NCI-H82 (cell line): ENCODE data around the gene LTBP1.

ENCODE experiments used
- DNase-seq: peaks from one replicate; lab custom pipeline; 2025; lab: John Stamatoyannopoulos, UW

The LTBP1 gene

GRCh38 chr2:33272001-33272400 lies 325.2 kb downstream of the LTBP1 start:
- no peak for DNase-seq

- no peak for DNase-seq
Observed at GRCh38 chr2:33273479-33273878, 326.7 kb downstream of the LTBP1 start.

DNA sequence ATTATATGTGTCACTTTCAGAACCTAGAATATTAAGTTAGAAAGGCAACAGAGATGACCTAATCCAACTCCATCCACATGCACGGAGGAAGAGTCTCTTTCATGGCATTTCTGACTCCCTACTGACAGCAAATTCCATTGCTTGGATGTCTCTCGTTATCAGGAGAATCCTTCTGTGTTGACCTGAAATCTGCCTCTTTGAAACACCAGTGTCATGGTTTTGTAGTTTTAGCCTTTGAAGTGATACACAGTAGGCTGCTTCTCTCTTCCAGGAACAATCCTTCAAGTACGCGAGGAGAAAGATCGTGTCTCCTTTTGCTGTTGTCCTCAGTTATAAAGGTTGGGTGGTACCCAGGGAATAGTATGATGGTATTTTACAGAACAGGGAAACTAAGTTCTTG lies 327.8 kb downstream of the LTBP1 start:
- no peak for DNase-seq

DNA sequence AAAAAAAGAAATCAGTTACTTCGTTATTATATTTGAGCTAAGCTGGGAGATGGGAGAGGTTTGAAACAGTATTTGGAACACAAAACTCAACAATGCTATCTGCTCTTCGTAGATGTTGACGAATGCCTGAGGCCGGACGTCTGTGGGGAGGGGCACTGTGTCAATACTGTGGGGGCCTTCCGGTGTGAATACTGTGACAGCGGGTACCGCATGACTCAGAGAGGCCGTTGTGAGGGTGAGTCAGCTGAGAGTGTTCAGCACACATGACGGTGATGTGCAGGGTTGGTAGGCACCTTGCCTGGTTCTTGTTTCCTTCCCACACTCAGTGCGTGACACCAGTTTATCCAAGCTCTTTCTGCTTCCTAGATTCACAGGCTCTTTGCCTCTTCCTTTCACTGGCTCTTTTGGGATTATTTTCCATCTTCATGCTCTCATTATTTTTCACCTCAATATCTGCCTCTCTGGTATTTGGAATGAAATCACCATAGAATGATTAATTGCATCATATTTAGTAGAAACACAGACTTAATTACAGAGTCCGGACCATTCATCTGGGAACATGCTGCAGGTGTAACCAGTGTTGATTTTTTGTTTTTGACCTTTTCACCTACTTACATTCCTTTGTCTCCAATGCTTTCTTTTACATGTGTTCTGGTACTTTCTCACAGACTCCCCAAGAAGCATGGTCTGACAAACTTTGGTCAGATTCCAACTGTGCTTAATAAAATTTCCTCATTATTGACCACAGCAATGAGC lies 329.1 kb downstream of the LTBP1 start:
- DNase-seq = no peak

DNA sequence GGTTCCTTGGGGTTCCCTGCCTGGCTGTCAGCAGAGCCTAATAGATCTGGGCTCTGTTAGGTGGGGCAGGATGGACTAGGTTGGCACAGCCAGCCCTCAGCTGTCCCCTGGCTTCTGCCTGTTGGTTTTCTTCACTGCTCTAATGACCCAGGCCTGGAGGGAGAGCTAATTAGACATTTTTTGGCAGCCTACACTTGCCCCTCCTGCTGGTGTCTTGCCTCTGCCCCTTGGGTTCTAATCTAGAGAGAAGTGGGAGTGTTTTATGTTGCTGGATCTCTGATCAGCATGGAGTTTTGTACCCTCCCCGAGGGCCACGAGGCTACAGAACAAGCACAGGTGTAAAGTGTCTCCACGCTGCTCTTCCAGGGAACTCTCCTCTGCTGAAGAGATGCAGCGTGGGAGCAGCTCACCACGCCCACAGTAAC lies 330.3 kb downstream of the LTBP1 start:
- no peak for DNase-seq

GRCh38 chr2:33278245-33278943 lies 331.6 kb downstream of the LTBP1 start:
- DNase-seq = no peak

GRCh38 chr2:33284287-33284686 lies 337.5 kb downstream of the LTBP1 start:
- DNase-seq = no peak

GRCh38 chr2:33287507-33288005 lies 340.8 kb downstream of the LTBP1 start:
- no peak for DNase-seq

- DNase-seq = no peak
Observed at GRCh38 chr2:33288011-33288410, 341.3 kb downstream of the LTBP1 start.

- no peak for DNase-seq
Observed at GRCh38 chr2:33289961-33290360, 343.2 kb downstream of the LTBP1 start.

DNA sequence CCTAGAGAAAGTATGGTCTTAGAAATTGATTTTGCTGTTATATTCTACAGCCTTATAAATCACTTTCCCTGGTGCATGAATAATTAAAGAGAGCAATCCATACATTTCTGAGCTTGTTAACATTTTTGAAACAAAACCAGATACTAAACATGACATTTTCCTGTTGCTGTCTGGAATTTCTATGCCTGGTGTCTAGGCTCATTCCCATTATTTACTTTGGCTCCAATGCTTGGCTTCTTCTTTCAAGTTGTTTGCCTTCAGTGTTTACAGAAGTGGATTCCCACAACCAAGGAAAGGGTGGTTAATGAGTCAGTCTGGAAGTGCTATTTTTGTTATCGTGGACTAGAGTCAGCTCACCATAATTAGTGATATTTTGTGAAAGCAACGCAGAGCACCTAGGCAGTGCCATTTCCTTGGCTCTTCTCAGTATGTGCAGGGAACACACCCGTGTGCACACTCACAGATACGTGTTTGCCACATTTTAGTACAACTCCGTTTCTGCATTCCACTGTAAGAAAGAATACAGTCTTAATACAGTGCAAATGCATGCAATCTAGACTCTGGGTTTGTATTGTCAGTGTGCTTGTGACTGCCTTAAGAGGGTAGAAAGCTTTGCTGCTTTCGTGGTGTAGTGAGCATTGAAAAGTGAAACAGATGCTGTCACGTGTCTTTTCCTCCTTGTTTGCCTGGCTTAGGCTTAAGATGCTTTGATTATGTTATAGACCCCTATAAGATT lies 344.7 kb downstream of the LTBP1 start:
- DNase-seq = peak; percentile 28

- DNase-seq = no peak
Observed at GRCh38 chr2:33292063-33292462, 345.3 kb downstream of the LTBP1 start.

GRCh38 chr2:33292981-33293595 lies 346.3 kb downstream of the LTBP1 start:
- no peak for DNase-seq

GRCh38 chr2:33298233-33298632 lies 351.5 kb downstream of the LTBP1 start:
- no peak for DNase-seq

- DNase-seq = no peak
Observed at GRCh38 chr2:33301355-33301754, 354.6 kb downstream of the LTBP1 start.

GRCh38 chr2:33302348-33302747 lies 355.6 kb downstream of the LTBP1 start:
- DNase-seq = no peak

DNA sequence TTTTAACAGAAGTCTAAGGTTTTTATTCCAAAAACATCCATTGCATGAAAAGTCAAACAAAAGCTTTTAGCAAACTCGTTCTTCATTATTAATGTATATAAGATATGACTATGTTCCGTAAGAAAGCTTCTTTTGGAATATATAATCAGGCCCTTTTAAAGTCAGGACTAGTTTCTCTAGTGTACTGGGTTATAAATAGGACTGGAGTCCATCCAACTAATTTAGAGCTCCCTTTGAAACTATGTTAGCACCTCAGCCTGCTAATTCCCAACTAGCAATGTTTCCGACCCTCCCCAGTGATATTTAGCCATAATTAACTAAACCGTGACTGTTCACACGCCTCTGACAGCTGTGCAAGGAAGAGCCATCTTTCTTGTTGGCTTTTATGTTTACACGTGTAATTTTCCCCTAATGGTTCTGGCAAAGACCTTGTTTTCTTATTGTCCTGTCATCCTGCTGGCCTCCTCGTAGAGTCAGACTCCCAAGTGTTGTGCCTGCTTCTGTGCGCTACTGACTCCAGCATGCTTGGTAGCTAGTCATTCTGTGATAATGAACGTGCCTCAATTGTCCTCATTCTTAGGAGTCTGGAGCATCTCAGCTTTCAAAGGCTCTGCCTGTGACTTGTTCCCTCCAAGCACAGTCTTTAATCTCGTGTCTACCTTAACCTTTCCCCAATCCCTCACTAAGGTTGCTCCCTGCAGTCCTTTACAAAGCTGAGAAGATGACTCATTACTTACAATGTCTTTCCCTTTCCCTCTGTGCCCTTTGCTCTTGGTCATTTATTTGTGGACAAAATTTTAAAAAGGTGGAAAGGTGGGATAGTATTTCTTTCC lies 357.5 kb downstream of the LTBP1 start:
- DNase-seq = no peak

GRCh38 chr2:33307659-33308270 lies 361.0 kb downstream of the LTBP1 start:
- no peak for DNase-seq

DNA sequence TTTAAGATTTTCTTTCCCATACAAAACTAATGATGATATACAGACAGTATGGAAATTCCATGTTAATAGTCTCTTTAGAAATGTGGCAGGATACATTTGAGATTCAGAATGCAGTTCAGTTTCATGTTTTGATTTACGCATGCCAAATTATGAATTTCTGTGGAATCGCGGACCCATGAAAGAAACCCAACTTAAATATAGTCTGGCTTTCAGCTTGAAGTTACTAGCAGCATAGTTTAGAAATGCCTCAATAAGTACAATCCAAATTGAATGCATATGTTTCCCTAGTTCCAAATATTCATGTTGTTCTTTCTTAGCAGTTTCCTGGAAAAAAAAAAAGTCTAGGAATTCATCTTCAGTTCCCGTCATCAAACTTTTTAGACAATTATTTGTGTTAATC lies 365.6 kb downstream of the LTBP1 start:
- no peak for DNase-seq

DNA sequence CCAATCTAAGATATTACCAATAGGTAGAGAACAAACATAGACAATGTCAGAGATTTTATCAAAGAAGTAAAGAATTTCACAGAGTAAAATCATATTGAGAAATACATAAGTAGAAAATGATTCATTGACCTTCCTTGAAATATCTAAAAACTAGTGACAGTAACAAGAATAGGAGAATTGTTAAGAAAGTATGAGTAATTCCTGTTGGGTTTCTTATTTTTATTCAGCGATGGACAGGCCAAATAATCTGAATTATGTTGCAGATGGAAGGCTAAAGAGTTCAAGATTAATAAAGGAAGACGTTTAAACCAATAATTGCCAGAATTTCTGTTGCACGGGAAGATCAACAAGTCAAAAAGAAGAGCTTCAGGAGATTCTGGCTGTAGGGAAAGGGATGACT lies 366.3 kb downstream of the LTBP1 start:
- DNase-seq = no peak

DNA sequence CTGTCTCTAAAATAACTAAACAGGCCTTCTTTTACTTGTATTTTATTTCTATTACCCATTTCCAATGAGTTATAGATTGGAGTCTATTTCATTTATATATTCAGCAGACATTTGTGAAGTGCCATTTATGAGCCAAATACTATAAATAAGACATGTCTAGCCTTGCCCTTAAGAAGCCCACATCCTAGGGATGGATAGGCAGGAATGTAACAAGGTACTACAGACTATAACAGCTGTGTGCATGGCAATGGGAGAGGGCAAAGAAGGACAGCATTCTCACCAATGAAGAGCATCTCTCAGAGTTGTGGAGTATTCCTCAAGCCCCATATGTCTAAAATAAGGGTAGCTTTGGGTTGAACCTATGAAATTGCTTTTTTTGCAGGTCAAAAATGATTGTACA lies 367.8 kb downstream of the LTBP1 start:
- DNase-seq = no peak
